K562 (cell line): ENCODE data around the gene ASIC3. TPM values are rescaled to one million over a fixed set of nuclear protein-coding genes. Genes with fewer than 3 reads are reported as not detected.

Experiments used
- ARID4B ChIP-seq: sonication (generic); formaldehyde crosslinking; IDR thresholded peaks from 2 replicates; pipeline ENCODE4 v1.8.0; 2022; ENCODE audit warnings: mild to moderate bottlenecking, missing genetic modification reagents
- CREM ChIP-seq: IDR thresholded peaks from 2 replicates; pipeline ENCODE4 v1.6.1; 2014; ENCODE audit warnings: antibody characterized with exemption, low read depth
- GMEB1 ChIP-seq: fragments of 250-450 bp; sonication (Bioruptor Pico); IDR thresholded peaks from 2 replicates; pipeline ENCODE4 v1.4.0; 2020; ENCODE audit warnings: mild to moderate bottlenecking
- MCM7 ChIP-seq, 2 experiments: fragments of 450-650 bp; IDR thresholded peaks; 2 replicates each; pipeline ENCODE4 v1.6.1; 2016 to 2018
- NBN ChIP-seq: fragments of 450-650 bp; IDR thresholded peaks from 2 replicates; pipeline ENCODE4 v1.6.1; 2016; ENCODE audit warnings: low read depth, mild to moderate bottlenecking
- NELFE ChIP-seq: IDR thresholded peaks from 2 replicates; pipeline ENCODE4 v1.6.1; 2011; ENCODE audit warnings: mild to moderate bottlenecking; ENCODE audit not compliant: insufficient read depth, insufficient read length
- NR2F6 ChIP-seq: fragments of 450-650 bp; formaldehyde crosslinking; IDR thresholded peaks from 2 replicates; pipeline ENCODE4 v1.4.0; 2020; ENCODE audit warnings: mild to moderate bottlenecking
- POLR2B ChIP-seq: fragments of 450-650 bp; IDR thresholded peaks from 2 replicates; pipeline ENCODE4 v1.6.1; 2018; ENCODE audit warnings: low read depth; ENCODE audit not compliant: partially characterized antibody
- POLR3A ChIP-seq: IDR thresholded peaks from 2 replicates; pipeline ENCODE4 v1.6.1; 2011; ENCODE audit warnings: borderline replicate concordance, mild to moderate bottlenecking, moderate library complexity; ENCODE audit not compliant: insufficient read length, insufficient read depth; ENCODE audit errors: extremely low read depth
- PTRF ChIP-seq: fragments of 450-650 bp; IDR thresholded peaks from 2 replicates; pipeline ENCODE4 v1.6.1; 2016; ENCODE audit warnings: mild to moderate bottlenecking, missing genetic modification characterization, missing compliant biosample characterization
- RFX1 ChIP-seq: fragments of 450-650 bp; IDR thresholded peaks from 2 replicates; pipeline ENCODE4 v1.6.1; 2016; ENCODE audit warnings: mild to moderate bottlenecking, moderate library complexity
- RREB1 ChIP-seq: fragments of 250-450 bp; sonication (Bioruptor Pico); IDR thresholded peaks from 2 replicates; pipeline ENCODE4 v1.4.0; 2020
- SREBF2 ChIP-seq: sonication (generic); formaldehyde crosslinking; IDR thresholded peaks from 2 replicates; pipeline ENCODE4 v1.4.0; 2020; ENCODE audit warnings: mild to moderate bottlenecking, missing genetic modification reagents
- STAG1 ChIP-seq: sonication (generic); formaldehyde crosslinking; IDR thresholded peaks from 2 replicates; pipeline ENCODE4 v1.5.0; 2020; ENCODE audit warnings: missing genetic modification reagents, borderline replicate concordance
- U2AF2 ChIP-seq: fragments of 200-400 bp; formaldehyde crosslinking; optimal IDR thresholded peaks from 2 replicates; pipeline ENCODE3; 2017; ENCODE audit warnings: low read depth, mild to moderate bottlenecking, low read length
- ZNF445 ChIP-seq: fragments of 250-450 bp; sonication (Bioruptor Pico); IDR thresholded peaks from 2 replicates; pipeline ENCODE4 v1.4.0; 2020; ENCODE audit warnings: low read depth, mild to moderate bottlenecking, moderate library complexity
- polyA plus RNA-seq, 8 experiments: library from polyadenylated mRNA; depleted of rRNA in 4 of 8; stranded (reverse) in 5 of 8; unstranded in 3 of 8; fragments of >200 nt; fragmentation: Nextera tagmentation in 2 of 8; fragmentation: Illumina TruSeq in 1 of 8; extraction: Ambion mirVana in 2 of 8; extraction: Trizol in 1 of 8; gene quantifications; 2 replicates each; pipeline versions ENCODE4 v1.2.1 to v1.2.3, GENCODE V29; 2011 to 2014; ENCODE audit warnings: inconsistent platforms in 1 of 8, missing spikeins in 1 of 8
- total RNA-seq, 7 experiments: library from RNA; depleted of rRNA in 6 of 7; stranded (reverse); fragments of >200 nt in 6 of 7; fragmentation: Illumina TruSeq in 2 of 7; extraction: Trizol in 2 of 7; gene quantifications; 2 replicates each; pipeline versions ENCODE4 v1.2.1 to v1.2.3, GENCODE V29; 2011 to 2021; ENCODE audit warnings: low replicate concordance in 1 of 7

Gene ASIC3
- total and polyA plus RNA-seq, 9 of the 15 experiments (the other 6 are each of a cell fraction or from before 2014, with no cell fraction given): 0.11 to 5.0 (median 0.87) TPM

GRCh38 chr7:151008511-151009323, 39.6 kb upstream of the ASIC3 start (continued):
- 0 out of 2 replicates have a peak, but pooled peaks have one; percentile 56 for TF ChIP-seq ARID4B
- no peak for TF ChIP-seq POLR3A
- TF ChIP-seq CREM: peak; percentile 82
- no peak for TF ChIP-seq RFX1
- TF ChIP-seq MCM7 (IDR thresholded peaks at IDR 0.05): no peak
- TF ChIP-seq NBN: peak; percentile 96
- TF ChIP-seq GMEB1 (CRISPR knock-in tag): peak; percentile 68
- TF ChIP-seq U2AF2: no peak
- no peak for TF ChIP-seq STAG1 (CRISPR knock-in tag)
- peak; percentile 31; the same call in 1 of the 2 replicates for TF ChIP-seq PTRF (tag)
- no peak for TF ChIP-seq NR2F6 (CRISPR knock-in tag)
- TF ChIP-seq ZNF445 (CRISPR knock-in tag): no peak
- TF ChIP-seq SREBF2 (CRISPR knock-in tag): peak; percentile 99; the same call in 1 of the 2 replicates
- TF ChIP-seq NELFE: no peak
- TF ChIP-seq POLR2B: peak; percentile 79
- peak; percentile 90; the same call in 1 of the 2 replicates for TF ChIP-seq RREB1
